Measurements from ENCODE around the gene CDH13.

GRCh38 chr16:82882226-82882625, 255.5 kb downstream of the CDH13 start:
- TF ChIP-seq CTCF (IDR thresholded peaks at IDR 0.05) (no peak), POLR2A (IDR thresholded peaks at IDR 0.05) (no peak)

Measured in Peyer's patch (tissue), 4 donors.